ENCODE data around the gene PRKX.
"Not testable (repeated sequence)": the region's sequence is repeated elsewhere in the genome, so short reads cannot be mapped to it uniquely, and the experiment has no call there.

PRKX gene

DNA sequence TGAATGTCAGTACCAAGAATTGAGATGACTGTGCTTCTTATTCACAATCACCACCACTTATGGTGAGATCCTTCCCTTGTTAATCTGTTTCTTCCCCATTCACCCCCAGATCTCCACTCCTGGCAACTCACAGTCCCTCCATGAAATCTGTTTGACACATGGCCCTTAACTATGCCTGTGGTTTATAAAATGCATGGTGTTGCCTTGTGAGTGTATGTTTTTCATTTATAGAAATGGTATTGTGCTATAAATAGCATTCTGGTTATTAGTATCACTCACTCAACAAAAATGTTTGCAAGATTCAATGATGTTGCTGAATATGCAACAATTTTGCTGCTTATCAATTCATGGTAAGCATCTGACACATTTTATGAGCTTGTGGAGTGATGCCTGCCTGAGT is 131.0 kb downstream of the PRKX start:
- no peak for DNase-seq (ENCODE audit: low spot score)
- no peak overlapping the region for H3K27ac ChIP-seq
- H3K4me3 ChIP-seq, result no peak overlapping the region
- TF ChIP-seq, protein P1, sequence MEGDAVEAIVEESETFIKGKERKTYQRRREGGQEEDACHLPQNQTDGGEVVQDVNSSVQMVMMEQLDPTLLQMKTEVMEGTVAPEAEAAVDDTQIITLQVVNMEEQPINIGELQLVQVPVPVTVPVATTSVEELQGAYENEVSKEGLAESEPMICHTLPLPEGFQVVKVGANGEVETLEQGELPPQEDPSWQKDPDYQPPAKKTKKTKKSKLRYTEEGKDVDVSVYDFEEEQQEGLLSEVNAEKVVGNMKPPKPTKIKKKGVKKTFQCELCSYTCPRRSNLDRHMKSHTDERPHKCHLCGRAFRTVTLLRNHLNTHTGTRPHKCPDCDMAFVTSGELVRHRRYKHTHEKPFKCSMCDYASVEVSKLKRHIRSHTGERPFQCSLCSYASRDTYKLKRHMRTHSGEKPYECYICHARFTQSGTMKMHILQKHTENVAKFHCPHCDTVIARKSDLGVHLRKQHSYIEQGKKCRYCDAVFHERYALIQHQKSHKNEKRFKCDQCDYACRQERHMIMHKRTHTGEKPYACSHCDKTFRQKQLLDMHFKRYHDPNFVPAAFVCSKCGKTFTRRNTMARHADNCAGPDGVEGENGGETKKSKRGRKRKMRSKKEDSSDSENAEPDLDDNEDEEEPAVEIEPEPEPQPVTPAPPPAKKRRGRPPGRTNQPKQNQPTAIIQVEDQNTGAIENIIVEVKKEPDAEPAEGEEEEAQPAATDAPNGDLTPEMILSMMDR (IDR thresholded peaks at IDR 0.05), result no peak

DNA sequence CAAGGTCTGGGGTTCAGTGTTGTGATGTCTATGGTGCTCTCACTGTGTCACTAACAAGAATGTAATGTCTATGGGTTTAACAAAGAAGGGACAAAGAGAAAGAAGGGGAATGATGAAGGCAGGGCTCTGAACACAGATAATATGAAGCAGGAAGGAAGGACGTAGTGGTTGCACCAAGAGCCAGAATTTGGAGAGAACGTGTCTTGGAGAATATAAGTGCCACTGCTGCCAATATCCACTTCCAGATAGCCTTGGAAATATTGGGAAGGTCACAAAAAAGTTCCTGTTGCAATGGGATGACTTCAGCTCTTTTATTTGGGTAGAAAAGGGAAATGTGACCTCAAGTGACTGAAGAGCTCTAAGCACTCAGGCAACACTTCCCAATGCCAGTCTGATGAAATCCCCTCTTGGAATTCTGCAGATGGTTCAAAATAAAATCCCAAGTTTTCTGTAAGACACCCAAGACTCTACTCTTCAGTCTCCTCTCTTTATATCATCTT is 131.8 kb downstream of the PRKX start:
- TF ChIP-seq, protein P1 (IDR thresholded peaks at IDR 0.05), result no peak
- no peak for DNase-seq (ENCODE audit: low spot score)
- Histone ChIP-seq H3K4me3 (no peak overlapping the region), H3K27ac (no peak overlapping the region)

DNA sequence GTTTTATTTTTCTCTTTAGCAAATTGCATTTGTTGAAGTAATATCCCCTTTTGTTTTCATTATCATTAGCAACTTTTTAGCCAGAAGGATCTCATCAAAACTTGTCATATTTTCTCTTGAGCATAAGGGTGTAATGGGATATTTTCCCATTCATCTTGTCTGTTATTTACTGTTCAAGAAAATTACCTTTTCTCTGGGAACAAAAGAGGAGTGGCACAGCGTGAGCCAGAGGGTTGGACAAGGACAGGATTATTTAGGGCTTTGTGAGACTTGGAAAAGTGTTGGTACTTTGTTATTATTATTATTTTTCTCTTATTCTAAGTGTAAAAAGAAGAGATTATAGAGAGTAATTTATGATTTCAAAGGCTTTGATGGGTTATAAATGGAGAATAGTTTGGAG is 135.9 kb downstream of the PRKX start:
- TF ChIP-seq, protein P1 (IDR thresholded peaks at IDR 0.05), result no peak
- no peak for DNase-seq (ENCODE audit: low spot score)
- H3K4me3 ChIP-seq, result no peak overlapping the region
- H3K27ac ChIP-seq, result no peak overlapping the region

DNA sequence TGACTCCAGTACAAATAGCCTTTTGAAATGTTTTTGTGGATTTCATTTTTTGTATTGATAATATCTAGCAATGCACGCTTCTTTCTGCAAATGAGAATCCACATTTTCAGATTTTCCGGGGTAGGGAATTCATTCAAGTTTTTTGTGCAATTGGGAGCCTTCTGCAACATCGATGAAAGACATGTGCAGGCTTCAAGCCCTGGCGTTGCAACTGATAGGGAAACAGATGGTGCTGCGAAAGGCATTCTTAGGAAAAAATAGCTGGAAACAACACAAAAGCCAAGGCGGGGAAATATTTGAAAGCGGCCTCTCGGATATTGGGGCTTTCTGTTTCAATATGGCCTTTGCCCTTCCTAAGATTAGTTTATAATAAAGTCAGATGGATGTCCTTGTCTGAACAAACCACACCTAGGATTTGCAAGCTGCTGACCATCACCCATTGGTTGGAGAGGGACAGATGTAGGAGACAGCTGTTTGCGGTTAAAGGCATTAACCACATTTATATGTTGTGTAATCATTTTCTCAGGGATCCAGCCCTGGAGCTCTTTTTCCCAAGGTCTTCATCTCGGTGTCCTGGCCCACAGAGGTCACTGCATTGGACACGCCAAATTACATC is 136.5 kb downstream of the PRKX start:
- Histone ChIP-seq H3K27ac (no peak overlapping the region), H3K4me3 (no peak overlapping the region)
- TF ChIP-seq, protein P1 (IDR thresholded peaks at IDR 0.05), result no peak
- DNase-seq (ENCODE audit: low spot score), result no peak

DNA sequence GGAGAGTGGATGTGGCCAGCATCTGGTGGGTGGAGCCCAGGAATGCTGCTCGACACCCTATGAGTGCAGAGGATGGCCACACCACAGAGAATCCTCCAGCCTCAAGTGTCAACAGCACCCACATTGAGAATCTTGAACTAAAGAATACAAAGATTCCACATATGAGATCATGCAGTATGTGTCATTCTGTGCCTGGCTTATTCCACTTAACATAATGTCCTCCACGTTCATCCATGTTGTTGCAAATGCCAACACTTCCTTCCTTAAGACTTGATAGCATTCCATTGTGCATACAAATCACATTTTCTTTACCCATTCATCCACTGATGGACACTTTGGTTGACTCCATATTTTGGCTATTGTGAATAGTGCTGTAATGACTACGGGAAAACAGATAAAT is 145.8 kb downstream of the PRKX start:
- TF ChIP-seq, protein P1 (IDR thresholded peaks at IDR 0.05), result no peak
- Histone ChIP-seq H3K4me3 (no peak overlapping the region), H3K27ac (no peak overlapping the region)
- no peak for DNase-seq (ENCODE audit: low spot score)

DNA sequence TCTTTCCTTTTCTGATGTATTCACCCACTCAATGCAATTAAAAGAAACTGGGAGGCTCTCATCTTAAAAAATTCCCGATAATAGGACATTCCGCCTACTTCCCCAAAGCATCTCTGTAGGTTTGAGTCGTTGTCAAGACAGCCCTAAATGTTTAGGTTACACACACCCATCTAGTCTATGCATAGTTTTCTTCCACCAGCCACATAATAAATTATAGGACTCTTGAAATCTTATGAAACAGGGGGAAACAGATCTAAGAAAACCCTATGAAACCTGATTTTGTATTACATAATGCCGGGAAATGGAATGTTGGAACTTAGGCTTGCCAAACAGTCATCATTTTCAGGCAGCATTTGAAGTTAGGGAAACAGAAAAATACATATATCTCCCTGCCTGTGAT is 150.0 kb downstream of the PRKX start:
- no peak for DNase-seq (ENCODE audit: low spot score)
- TF ChIP-seq, protein P1 (IDR thresholded peaks at IDR 0.05), result no peak
- H3K4me3 ChIP-seq, result no peak overlapping the region
- no peak overlapping the region for H3K27ac ChIP-seq

DNA sequence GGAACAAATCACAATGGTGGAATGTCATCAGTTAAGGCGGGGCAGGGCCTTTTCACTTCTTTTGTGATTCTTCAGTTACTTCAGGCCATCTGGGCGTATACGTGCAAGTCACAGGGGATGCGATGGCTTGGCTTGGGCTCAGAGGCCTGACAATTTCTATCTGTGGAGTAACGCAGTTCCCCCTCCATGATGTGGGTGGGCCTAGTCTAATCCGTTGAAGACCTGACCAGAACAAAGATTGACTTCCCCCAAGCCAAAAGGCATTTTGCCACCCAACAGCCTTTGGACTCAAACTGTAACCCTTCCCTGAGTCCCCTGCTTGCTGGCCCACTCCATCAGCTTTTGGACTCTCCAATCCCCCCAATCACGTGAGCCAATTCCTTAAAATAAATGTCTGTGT is 153.4 kb downstream of the PRKX start:
- not testable (repeated sequence) for H3K4me3 ChIP-seq; H3K27ac ChIP-seq; DNase-seq (ENCODE audit: low spot score)

Data from coronary artery (tissue), 2 donors.